ENCODE data around the gene ADCY1.

Gene ADCY1

DNA sequence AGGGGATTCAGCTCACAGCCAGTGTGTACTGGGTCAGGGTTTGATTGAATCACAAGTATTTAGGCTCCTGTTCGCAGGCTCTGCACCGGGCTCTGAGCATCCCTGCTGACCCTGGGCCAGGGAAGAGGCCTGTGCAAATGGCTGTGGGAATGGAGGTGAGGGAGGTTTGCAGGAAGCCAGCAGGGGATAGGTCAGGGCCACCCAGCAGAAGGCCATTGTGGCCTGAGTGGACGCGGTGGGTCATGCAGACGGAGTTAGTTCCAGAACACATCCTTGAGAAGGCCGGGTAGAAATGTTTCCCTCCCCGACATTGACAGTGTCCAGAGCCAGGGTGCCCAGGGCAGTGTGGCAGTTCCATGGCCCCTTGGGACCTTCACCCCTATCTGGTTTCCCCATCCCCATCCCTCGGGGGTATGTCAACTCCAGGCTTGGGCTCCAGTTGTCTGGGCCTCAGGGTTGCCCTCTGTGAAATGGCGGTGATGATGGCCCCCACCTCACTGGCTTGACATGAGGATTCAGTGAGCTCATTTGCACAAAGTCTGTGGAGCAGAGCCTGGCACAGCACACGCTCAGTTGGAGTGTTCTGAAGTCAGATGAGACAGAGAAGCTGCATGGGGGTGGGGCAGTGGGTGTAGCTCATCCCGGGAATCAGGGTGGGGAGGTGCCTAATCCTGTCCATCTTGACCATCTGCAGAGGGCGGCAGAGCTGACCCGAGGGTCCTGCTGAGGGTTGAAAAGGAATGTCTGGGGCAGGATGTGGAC is 107.6 kb downstream of the ADCY1 start:
- DNase-seq, result no peak

DNA sequence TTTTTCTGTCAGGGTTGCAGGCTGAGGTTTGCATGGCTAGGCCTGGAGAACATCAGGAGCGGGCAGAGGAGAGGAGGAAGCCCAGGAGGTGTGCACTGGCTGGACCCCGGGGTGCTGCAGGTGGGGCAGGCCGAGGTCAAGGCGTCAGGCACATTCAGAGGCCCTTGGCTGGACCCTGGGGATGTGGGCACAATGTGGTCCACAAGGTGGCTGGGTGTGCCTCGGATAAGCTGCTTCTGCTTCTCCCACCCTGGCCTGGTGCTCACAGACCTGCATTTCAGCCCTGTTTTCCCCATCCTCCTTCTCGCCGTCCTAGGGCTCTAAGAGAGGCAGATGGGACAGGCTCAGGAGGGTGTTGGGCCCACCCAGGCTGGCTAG is 108.2 kb downstream of the ADCY1 start:
- DNase-seq, result no peak

DNA sequence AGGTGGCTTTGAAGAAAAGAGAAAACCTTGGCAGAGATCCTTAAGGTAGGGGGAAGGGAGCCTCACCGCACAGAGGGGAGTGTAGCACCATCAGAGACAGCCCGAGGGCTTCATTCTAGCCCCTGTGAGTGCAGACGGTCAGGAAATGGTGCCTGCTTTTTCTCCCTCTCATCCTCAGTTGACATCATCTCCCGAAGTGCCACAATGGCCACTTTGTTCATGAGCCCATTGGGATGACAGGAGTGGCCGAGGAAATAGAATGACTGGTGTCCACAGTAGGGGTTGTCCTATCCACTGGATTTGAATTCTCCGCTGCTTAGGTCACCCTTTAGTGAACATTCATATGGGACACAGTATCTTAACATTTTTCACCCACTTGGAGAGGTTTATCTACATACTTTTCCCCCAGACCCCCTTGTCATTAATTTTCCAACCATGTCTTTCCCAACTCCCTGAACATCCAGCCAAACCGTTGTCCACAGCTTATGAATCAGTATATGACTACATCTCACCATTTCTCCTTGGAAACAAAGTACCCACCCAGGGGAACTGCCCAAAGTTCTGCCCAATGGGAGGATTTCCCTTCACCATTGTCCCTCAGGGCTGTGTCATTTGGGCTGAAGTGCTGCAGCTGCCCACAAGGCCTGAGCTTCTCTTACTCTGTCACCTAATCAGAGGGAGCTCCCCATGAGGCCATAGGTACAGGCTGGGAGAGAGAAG is 108.8 kb downstream of the ADCY1 start:
- DNase-seq, result no peak

DNA sequence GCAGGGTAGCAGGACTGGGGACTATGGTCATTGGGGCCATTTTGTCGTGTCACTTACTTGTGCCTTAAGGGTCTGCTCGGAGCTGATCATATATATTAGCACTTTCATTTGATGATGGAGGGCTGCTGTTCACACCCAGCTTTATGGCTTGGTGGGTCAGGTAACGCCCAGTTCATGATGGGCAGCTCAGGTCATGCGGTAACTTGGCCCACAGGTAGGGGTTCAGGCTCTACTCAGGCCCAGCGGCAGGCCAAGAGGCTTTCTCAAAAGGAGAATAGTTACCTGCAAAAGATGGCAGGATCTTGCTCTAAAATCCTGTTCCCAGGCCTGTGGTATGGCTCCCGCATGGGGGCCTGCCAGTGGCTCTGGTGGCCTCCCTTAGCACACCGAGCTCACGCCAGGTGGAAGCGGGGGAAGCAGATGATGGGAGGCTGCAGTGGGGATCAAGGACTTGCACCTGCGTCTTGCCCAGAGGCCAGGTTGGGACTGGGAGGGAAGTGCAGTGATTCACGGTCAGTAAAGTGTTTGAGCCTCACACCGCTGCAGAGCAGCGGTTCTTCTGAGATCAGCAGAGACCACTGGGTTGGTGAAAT is 109.5 kb downstream of the ADCY1 start:
- no peak for DNase-seq

DNA sequence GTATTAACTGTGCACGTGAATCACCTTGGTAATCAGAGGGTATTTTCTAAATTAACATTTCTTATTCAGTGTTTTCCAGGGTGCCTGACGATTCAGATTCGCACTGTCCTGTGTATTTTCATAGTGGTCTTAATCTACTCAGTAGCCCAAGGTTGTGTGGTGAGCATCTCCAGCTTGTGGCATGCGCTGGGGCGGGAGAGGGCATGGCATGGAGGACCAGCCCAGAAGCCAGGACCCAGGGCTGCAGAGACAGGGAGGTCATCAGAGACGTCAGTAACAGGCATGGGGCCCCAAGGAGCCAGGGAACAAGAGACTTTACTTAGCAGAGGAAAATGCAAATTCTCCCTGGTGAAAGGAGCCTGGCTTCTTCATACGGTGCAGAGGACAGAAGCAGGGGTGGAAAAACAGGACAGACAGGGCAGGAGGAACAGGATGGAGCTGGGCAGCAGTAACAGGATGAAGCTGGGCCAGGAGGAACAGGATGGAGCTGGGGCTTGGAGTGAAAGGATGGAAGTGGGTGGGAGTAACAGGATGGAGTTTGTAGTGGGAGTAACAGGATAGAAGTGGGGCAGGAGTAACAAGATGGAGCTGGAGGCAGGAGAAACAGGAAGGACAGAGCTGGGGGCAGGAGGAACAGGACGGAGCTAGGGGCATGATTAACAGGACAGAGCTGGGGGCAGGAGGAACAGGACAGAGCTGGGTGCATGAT is 110.9 kb downstream of the ADCY1 start:
- DNase-seq, result no peak

DNA sequence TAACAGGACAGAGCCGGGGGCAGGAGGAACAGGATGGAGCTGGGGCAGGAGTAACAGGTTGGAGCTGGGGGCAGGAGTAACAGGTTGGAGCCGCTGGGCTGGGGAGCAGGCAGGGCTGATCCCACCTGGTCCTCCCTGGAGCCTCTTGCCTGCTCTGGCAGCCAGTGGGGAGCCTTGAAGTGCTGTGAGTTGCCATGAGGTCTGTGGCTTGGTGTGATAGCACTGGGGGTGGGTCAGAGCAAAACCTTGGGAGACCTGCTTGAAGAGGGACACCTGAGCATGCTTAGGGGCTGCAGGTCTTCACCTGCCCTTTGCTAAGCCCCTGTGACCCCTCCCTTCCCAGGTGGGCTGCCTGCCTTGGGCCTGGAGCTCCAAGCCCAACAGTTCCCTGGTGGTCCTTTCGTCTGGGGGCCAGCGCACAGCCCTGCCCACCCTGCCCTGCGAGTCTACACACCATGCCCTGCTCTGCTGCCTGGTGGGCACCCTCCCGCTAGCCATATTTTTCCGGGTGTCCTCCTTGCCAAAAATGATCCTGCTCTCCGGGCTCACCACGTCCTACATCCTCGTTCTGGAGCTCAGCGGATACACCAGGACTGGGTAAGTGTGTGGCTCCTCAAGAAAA is 111.6 kb downstream of the ADCY1 start:
- no peak for DNase-seq

DNA sequence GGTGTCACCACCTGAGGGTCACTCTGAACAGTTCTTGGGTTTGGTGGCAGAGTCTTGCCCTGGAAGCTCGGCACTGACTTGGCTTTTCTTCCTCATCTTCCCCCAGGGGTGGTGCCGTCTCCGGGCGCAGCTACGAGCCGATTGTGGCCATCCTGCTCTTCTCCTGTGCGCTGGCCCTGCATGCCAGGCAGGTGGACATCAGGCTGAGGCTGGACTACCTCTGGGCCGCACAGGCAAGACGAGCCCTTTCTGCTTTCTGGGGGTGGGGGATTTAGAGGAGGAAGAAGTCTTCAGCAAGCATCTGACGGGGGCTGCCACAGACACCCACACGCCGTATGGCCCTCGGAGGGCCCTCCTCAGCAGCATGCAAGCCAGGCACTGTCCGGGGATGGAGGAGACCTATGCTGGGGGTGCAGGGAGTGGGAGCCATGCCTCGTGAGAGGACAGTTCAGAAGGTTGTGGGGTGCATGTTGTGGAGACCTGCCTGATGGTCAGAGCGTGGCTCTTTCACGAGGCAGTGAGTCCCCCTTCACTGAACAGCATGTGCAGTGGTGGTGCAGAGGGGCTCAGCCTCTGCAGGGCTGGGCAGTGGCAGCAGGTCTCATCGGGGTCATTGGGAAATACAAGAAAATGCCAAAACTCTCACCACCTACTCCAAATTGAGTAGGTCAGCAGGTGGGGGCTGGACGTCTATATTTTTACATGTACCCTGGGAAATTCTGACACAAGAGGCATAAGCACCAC is 112.4 kb downstream of the ADCY1 start:
- no peak for DNase-seq

DNA sequence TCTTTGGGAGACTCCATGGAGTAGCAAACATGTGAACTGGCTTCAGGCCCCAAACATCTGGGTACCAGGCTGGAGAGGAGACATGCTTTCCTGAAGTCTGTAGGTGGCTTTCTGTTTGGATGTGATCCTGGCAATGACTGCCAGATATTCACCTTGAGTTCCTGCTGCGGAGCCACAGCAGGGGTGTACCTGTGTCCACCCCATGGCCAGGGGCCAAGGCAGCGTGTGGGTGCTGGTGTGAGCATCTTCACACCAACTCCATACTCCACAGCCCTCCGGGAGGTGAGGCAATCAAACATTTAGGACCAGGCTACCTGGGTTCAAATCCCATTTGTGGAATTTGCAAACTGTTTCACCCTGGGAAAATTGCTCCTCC is 113.0 kb downstream of the ADCY1 start:
- no peak for DNase-seq

DNA sequence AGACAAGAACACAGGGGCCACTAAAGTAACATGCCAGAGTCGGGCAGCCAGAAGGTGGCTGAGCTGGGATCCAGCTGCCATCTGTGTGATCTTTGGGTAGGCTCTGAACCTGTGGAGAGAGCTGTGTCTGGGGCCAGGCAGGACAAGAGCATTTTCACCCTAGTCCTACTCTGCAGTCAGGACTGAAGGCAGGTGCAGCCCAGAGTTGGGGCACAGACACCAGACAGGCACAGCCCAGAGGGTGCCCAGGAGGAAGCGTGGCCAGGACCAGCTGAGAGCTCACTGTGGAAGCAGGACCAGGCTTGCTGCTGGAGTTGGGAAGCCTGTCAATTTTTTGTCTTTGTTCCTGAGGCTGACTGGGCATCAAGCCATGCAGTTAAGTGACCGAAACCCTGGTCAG is 113.6 kb downstream of the ADCY1 start:
- no peak for DNase-seq

DNA sequence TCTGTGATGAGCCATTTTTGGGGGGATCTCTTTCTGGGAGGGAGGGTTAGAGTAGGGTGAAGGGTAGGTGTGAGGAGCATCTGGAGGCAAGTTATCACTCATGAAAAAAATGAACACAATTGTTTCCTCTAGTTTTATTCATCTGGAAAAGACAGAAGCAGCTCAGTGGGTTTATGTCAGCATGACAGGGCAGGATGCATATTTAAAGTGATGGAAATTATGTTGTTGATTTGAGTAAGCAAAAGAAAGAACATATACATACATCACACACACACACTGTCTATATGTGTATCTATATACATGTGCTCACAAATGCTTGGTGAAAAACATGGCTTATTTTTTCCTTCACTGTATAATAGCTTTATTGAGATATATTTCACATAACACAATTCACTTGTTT is 114.2 kb downstream of the ADCY1 start:
- no peak for DNase-seq

DNA sequence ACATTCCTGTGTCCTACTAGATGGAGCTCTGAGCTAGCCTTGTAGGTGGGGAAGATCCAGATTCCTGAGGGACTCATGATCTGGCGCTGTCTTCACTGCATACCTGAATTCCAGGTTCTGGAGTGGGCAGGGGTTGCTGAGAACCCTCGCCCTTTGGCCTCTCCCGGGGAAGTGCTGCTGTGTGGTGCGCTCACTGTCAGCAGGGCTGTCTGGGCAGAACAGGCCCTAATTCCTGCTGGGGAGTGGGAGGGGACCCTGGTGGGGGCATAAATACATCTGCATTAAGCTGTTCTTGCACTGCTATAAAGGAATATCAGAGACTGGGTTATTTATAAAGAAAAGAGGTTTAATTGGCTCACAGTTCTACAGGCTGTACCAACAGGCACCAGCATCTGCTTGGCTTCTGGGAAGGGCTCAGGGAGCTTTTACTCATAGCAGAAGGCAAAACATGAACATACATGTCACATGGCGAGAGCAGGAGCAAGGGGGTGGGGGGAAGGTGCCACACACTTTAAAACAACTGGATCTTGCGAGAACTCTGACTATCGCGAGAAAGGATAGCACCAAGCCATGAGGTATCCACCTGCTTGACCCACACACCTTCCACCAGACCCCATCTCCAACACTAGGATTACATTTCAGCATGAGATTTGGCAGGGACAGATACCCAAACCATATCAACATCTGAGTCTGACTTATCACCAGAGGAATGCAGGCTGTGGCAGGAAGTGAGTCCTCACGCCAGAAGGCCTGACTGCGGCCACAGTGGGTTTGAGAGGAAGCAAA is 115.0 kb downstream of the ADCY1 start:
- DNase-seq, result no peak

DNA sequence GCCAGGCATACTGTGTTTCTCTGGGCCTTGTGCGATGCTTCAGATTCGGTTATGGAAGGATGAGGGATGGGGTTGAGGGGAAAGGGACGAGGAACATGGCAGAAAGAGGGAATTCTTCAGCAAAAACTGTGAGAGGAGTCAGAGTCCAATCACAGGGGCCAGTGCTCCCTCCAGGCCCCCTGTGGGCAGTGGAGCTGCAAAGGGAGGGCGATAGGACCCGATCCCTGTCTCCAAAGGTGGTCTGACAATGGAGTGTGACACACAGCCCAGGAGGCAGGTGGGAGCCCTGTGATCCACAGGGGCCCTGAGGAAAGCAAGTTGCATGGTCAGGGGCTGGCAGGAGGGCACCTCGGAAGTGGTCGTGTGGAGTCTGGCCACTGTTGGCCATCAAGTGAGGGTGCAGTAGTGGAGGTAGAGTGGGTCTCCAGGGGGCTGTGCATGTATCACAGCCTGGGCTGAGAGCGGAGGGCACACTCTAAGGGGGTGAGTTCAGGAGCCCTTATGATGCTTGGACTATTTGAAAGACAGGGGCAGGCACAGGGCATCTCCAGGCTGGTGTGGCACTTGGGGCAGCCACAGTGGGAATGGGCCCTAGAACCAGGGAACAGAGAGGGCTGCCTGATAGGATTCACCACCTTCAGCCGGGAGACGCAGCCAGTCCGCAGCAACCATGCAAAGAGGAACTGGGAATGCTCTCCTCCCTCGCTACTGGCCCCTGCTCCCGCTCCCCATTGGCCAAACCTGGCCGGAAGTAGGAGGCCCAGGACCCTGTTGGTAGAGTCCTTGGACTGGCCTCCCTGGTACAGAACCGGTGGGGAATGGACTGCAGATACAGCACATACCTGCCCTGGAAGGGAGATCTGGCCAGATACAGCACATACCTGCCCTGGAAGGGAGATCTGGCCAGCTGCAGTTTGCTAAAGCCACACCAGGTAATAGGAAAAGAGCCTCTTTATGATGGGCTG is 115.9 kb downstream of the ADCY1 start:
- no peak for DNase-seq

DNA sequence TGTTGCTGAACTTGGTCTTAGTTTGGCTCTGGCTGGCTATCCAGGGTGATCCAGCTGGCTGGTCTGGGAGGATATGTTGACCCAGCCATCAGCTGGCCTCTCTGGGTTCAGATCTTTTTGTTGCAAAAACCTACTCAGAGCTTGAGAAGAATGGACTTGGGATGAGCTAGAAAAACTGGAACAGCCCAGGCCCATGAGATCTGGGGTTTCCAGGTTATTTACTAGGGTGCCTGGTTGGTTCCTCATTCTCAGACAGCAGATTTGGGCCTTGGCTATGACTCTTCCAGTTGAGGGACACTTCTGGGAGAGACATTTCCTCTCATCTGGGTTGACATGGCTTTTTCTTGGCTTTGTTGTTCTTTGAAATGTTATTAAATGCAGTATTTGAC is 116.6 kb downstream of the ADCY1 start:
- DNase-seq, result no peak

DNA sequence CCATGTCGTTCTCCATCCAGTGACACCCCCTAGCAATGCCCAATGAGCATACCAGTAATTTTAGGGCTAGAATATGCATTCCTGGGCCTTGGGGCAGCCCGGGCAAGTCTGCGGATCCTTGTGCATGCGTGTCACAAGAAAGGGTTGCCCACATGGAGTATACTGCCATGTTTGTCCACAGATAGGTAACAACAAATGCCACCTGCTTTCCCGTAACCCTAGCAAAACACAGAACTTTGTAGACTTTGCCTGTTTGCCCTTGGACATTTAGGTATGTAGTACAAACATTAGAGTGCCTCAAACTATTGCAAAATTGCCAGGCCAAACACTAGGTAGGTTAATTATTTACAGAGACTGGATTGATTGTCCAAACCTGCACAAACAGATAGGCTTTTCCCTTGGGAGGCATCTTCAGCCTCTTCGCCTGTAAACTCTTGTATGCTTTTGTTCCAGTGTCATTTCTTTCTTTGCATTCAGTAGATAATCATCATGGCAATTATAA is 117.0 kb downstream of the ADCY1 start:
- DNase-seq, result no peak

DNA sequence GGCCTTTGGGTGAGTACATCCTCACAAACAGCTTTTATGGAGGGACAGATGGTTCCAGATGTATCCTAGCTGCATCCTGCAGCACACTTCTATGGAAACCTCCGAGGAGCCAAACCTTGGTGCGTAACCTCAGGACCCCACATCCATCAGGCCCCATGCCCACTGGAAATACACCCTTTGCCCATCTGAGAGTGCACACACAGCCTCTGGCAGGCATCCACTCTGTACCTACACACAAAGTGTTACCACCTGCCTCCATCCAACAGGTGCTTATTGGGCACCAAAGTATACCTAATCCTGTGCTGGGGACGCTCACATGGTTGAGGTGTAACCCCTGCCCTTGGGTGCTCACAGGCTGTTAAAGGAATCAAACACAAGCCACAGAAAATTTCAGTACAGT is 117.9 kb downstream of the ADCY1 start:
- no peak for DNase-seq

DNA sequence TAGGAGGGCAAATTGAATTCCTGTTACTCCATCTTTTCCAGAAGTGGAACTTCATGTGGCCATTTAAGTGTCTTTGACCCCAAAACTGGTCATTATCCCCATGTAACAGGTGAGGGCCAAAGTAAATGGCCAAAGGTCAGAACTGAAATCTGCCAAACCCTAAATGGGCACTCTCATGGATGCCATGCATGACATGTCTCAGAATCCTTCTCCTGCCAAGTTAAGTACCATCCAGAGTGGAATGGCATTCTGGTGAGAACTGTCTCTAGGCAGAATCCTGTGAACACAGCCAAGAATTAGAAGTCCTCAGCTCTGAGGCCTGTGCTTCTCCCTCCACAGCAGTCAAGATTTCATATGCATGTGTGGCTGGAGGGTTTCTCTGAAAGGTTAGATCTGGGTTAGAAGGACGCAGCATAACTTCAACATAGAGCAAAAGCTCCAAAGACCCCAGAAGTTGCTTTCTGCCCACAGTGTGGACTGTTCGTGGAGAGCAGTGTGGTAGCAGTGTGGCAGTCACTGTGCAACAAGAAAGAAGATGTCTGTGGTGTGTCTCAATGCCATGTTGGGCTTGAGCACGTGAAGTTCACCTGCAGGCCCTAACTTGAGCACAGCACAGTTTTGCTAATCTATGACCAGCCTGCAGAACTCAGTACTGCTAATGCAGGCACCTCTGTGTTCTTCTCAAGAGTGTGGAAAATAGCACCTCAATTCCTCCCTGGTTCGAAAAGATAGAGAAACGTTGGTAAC is 121.3 kb downstream of the ADCY1 start:
- no peak for DNase-seq

DNA sequence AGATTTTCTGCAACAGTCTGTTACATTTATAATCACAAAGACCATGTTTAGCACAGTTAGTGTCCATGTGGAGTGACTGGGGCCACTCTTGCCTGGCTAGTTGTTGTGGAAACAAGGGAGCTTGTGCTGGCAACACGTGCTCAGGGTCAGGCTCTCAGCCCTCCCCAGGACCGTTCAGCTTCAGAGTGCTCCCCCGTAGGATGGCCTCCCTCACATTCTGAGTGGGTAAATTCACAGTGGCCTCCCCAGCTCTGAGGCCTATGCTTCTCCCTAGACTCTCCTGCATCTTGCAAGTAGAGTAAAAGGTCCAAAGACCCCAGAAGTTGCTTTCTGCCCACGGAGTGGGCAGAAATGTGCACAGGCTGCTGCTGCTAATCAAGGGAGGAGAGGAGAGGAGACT is 122.3 kb downstream of the ADCY1 start:
- DNase-seq, result no peak

DNA sequence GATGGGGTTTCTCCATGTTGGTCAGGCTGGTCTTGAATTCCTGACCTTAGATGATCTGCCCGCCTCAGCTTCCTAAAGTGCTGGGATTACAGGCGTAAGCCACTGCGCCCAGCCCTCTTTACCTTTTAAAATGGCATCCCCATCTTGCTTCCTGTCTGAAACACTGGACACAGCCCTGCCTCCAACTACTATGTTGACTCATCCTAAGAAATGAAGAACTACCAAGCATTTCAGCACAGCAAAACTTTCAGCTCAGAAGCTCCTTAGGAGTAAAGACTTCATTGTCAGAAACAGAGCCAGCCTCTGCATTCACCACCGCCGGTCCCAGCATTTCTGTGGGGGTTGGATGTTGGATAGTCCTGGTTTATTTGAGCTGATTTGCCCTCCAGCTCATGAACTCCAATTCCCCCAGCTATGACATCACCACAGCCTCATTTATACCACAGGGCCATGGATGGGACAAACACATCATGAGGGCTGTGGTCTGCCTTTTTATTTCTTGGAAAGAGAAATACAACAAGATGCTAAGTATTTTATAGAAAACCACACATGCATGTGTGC is 123.5 kb downstream of the ADCY1 start:
- no peak for DNase-seq

All from GOT3 (cell line).